HEK293 (cell line): ENCODE results near the gene ARAP3.
A peak's percentile ranks its signal among the peaks of the same experiment; 100 is the strongest.

Experiments used
- CTCF ChIA-PET: fragments of 350-600 bp; formaldehyde crosslinking; extraction: SDS; loops from one replicate; lab custom pipeline; 2021; ENCODE audit warnings: antibody characterized with exemption; lab: Yijun Ruan, JAX
- POLR2A ChIA-PET: fragments of 300-600 bp; formaldehyde crosslinking; extraction: SDS; loops from one replicate; lab custom pipeline; 2020; ENCODE audit warnings: antibody characterized with exemption, inconsistent platforms; lab: Yijun Ruan, JAX
- H3K27ac ChIP-seq: fragments of 200-500 bp; sonication (Bioruptor generic); 2 replicates; pipeline ENCODE4 v1.5.1; 2014; ENCODE audit warnings: low read depth, low read length, control low read depth, inconsistent platforms; ENCODE audit errors: extremely low read depth
- H3K36me3 ChIP-seq, 2 experiments: fragments of 200-500 bp in 1 of 2; sonication (Bioruptor generic) in 1 of 2; 1 replicate in 1 of 2; 2 replicates in 1 of 2; pipeline ENCODE4 v1.5.1; 2014 to 2017; ENCODE audit warnings: inconsistent platforms in 2 of 2, low read length in 2 of 2; ENCODE audit not compliant: control insufficient read depth in 2 of 2, insufficient read depth in 1 of 2
- H3K4me1 ChIP-seq: fragments of 200-500 bp; sonication (Bioruptor generic); 2 replicates; pipeline ENCODE4 v1.5.1; 2014; ENCODE audit warnings: mild to moderate bottlenecking, low read length, inconsistent platforms; ENCODE audit not compliant: control insufficient read depth, insufficient read depth
- H3K4me3 ChIP-seq: 2 replicates; pipeline ENCODE4 v1.5.1; 2011; ENCODE audit warnings: low read depth, mild to moderate bottlenecking, control low read depth, low read length, moderate library complexity
- H3K9me3 ChIP-seq: fragments of 200-500 bp; sonication (Bioruptor generic); 2 replicates; pipeline ENCODE4 v1.5.1; 2014; ENCODE audit warnings: low read depth, low read length, inconsistent platforms; ENCODE audit not compliant: control insufficient read depth, insufficient read depth
- BCL11A ChIP-seq: fragments of 450-650 bp; formaldehyde crosslinking; IDR thresholded peaks from 2 replicates; pipeline ENCODE4 v1.5.1; 2016; ENCODE audit warnings: low read depth, missing biosample characterization, missing genetic modification characterization
- EGR2 ChIP-seq: fragments of 450-650 bp; formaldehyde crosslinking; IDR thresholded peaks from 2 replicates; pipeline ENCODE4 v1.5.1; 2016; ENCODE audit warnings: low read depth, missing biosample characterization, missing genetic modification characterization
- GLIS2 ChIP-seq: fragments of 450-650 bp; formaldehyde crosslinking; IDR thresholded peaks from 2 replicates; pipeline ENCODE4 v1.5.1; 2016; ENCODE audit warnings: missing biosample characterization, missing genetic modification characterization
- HIC1 ChIP-seq: fragments of 450-650 bp; formaldehyde crosslinking; IDR thresholded peaks from 2 replicates; pipeline ENCODE4 v1.5.1; 2016; ENCODE audit warnings: missing biosample characterization, missing genetic modification characterization
- KLF9 ChIP-seq: fragments of 450-650 bp; formaldehyde crosslinking; IDR thresholded peaks from 2 replicates; pipeline ENCODE4 v1.5.1; 2016; ENCODE audit warnings: missing biosample characterization, missing genetic modification characterization, low read depth
- MEIS1 ChIP-seq: sonication (generic); formaldehyde crosslinking; IDR thresholded peaks from 2 replicates; pipeline ENCODE4 v1.8.1; 2022; ENCODE audit warnings: missing genetic modification reagents, mild to moderate bottlenecking, borderline replicate concordance
- PATZ1 ChIP-seq: fragments of 450-650 bp; formaldehyde crosslinking; IDR thresholded peaks from 2 replicates; pipeline ENCODE4 v1.5.1; 2016; ENCODE audit warnings: missing biosample characterization, missing genetic modification characterization
- YY2 ChIP-seq: fragments of 450-650 bp; formaldehyde crosslinking; IDR thresholded peaks from 2 replicates; pipeline ENCODE4 v1.5.1; 2016; ENCODE audit warnings: missing biosample characterization, missing genetic modification characterization
- ZFHX2 ChIP-seq: fragments of 450-650 bp; formaldehyde crosslinking; conservative IDR thresholded peaks from 2 replicates; pipeline ENCODE4 v1.5.1; 2016; ENCODE audit warnings: missing biosample characterization, missing genetic modification characterization
- ZFP3 ChIP-seq: fragments of 450-650 bp; formaldehyde crosslinking; IDR thresholded peaks from 2 replicates; pipeline ENCODE4 v1.5.1; 2016; ENCODE audit warnings: low read depth, missing biosample characterization, missing genetic modification characterization
- ZNF18 ChIP-seq: fragments of 450-650 bp; formaldehyde crosslinking; IDR thresholded peaks from 2 replicates; pipeline ENCODE4 v1.5.1; 2016; ENCODE audit warnings: missing biosample characterization, missing genetic modification characterization
- ZNF2 ChIP-seq: fragments of 450-650 bp; formaldehyde crosslinking; IDR thresholded peaks from 2 replicates; pipeline ENCODE4 v1.5.1; 2016; ENCODE audit warnings: missing biosample characterization, missing genetic modification characterization
- ZNF366 ChIP-seq: fragments of 450-650 bp; formaldehyde crosslinking; conservative IDR thresholded peaks from 2 replicates; pipeline ENCODE4 v1.5.1; 2016; ENCODE audit warnings: missing biosample characterization, missing genetic modification characterization
- ZNF521 ChIP-seq: fragments of 450-650 bp; formaldehyde crosslinking; IDR thresholded peaks from 2 replicates; pipeline ENCODE4 v1.5.1; 2017; ENCODE audit warnings: missing biosample characterization, mild to moderate bottlenecking, missing genetic modification characterization
- ZNF544 ChIP-seq: fragments of 450-650 bp; formaldehyde crosslinking; IDR thresholded peaks from 2 replicates; pipeline ENCODE4 v1.5.0; 2017; ENCODE audit warnings: missing biosample characterization, missing genetic modification characterization
- ZNF558 ChIP-seq: fragments of 450-650 bp; formaldehyde crosslinking; IDR thresholded peaks from 2 replicates; pipeline ENCODE4 v1.5.1; 2016; ENCODE audit warnings: missing biosample characterization, missing genetic modification characterization
- ZNF585B ChIP-seq: fragments of 450-650 bp; formaldehyde crosslinking; IDR thresholded peaks from 2 replicates; pipeline ENCODE4 v1.5.1; 2016; ENCODE audit warnings: missing biosample characterization, missing genetic modification characterization
- ZNF596 ChIP-seq: fragments of 450-650 bp; IDR thresholded peaks from 2 replicates; pipeline ENCODE4 v1.5.0; 2018; ENCODE audit warnings: missing biosample characterization, mild to moderate bottlenecking, missing genetic modification characterization, moderate library complexity
- ZNF623 ChIP-seq: fragments of 450-650 bp; formaldehyde crosslinking; IDR thresholded peaks from 2 replicates; pipeline ENCODE4 v1.5.1; 2016; ENCODE audit warnings: missing biosample characterization, missing genetic modification characterization
- ZNF692 ChIP-seq: fragments of 450-650 bp; formaldehyde crosslinking; IDR thresholded peaks from 2 replicates; pipeline ENCODE4 v1.5.1; 2016; ENCODE audit warnings: missing biosample characterization, missing genetic modification characterization
- ZSCAN23 ChIP-seq: fragments of 450-650 bp; formaldehyde crosslinking; IDR thresholded peaks from 2 replicates; pipeline ENCODE4 v1.5.1; 2016; ENCODE audit warnings: missing biosample characterization, missing genetic modification characterization
- ZSCAN4 ChIP-seq: fragments of 450-650 bp; formaldehyde crosslinking; IDR thresholded peaks from 2 replicates; pipeline ENCODE4 v1.5.1; 2017; ENCODE audit warnings: missing biosample characterization, missing genetic modification characterization

ARAP3 gene

GRCh38 chr5:141657937-141658545 lies 24.0 kb downstream of the ARAP3 start (continued):
- TF ChIP-seq ZNF18 (no peak), KLF9 (tag by site-specific recombination) (0 out of 2 replicates have a peak, but pooled peaks have one; percentile 20), YY2 (peak; percentile 40; the same call in 1 of the 2 replicates), ZFP3 (tag by site-specific recombination) (no peak), ZSCAN23 (tag by site-specific recombination) (0 out of 2 replicates have a peak, but pooled peaks have one; percentile 34)

- CTCF ChIA-PET = interaction anchor here (0.7 to 1.2 kb wide), 3 partner anchors 12 to 358 kb away, joined by 3 to 5 read pairs (median 3); no protein-coding TSS in a partner anchor
- TF ChIP-seq GLIS2 (tag by site-specific recombination) = no peak
- no peak for TF ChIP-seq ZNF544
- TF ChIP-seq ZNF585B = no peak
- TF ChIP-seq BCL11A = no peak
- no peaks in the 10 kb centered on the region for H3K4me1 ChIP-seq
- POLR2A ChIA-PET = no interaction called here
- H3K27ac ChIP-seq = no peak overlapping the region
- H3K4me3 ChIP-seq = no peak overlapping the region
- peaks cover 0 to 6% of the 10 kb centered on the region in 2 experiments; a peak in 1 of 3 replicates for H3K36me3 ChIP-seq
- no peaks in the 10 kb centered on the region for H3K9me3 ChIP-seq
Observed at GRCh38 chr5:141657404-141657803, 24.6 kb downstream of the ARAP3 start.

GRCh38 chr5:141656396-141656795 lies 25.6 kb downstream of the ARAP3 start:
- ChIA-PET CTCF (no interaction called here), POLR2A (no interaction called here)
- Histone ChIP-seq H3K4me3 (no peak overlapping the region), H3K36me3 (peaks cover 0 to 6% of the 10 kb centered on the region in 2 experiments; a peak in 1 of 3 replicates), H3K9me3 (no peaks in the 10 kb centered on the region), H3K4me1 (no peaks in the 10 kb centered on the region), H3K27ac (no peak overlapping the region)
- TF ChIP-seq PATZ1 (no peak), ZNF2 (tag by site-specific recombination) (no peak), ZNF692 (tag by site-specific recombination) (no peak), MEIS1 (no peak), ZNF596 (tag by site-specific recombination) (no peak), ZNF623 (no peak)

GRCh38 chr5:141655020-141655419 lies 27.0 kb downstream of the ARAP3 start:
- no peaks in the 10 kb centered on the region for H3K4me1 ChIP-seq
- no peak overlapping the region for H3K4me3 ChIP-seq
- TF ChIP-seq ZFHX2 = peak; percentile 51; the same call in 1 of the 2 replicates
- no peak for TF ChIP-seq ZNF366 (tag by site-specific recombination)
- peak; percentile 97 for TF ChIP-seq ZSCAN4
- peak; percentile 58; the same call in 1 of the 2 replicates for TF ChIP-seq EGR2
- TF ChIP-seq HIC1 (tag by site-specific recombination) = no peak
- 0 out of 2 replicates have a peak, but pooled peaks have one; percentile 46 for TF ChIP-seq ZNF521
- no peak for TF ChIP-seq ZNF558 (tag by site-specific recombination)
- CTCF ChIA-PET = no interaction called here
- POLR2A ChIA-PET = interaction anchor here (0.7 kb wide), 1 partner anchor 22 kb away, joined by 4 read pairs; no protein-coding TSS in a partner anchor
- H3K27ac ChIP-seq = no peak overlapping the region
- no peaks in the 10 kb centered on the region for H3K9me3 ChIP-seq
- H3K36me3 ChIP-seq = peaks cover 0 to 6% of the 10 kb centered on the region in 2 experiments; a peak in 1 of 3 replicates
